HPDE6-E6E7 (cell line): Measurements from ENCODE around the gene CYP26B1.

ENCODE experiments used
- DNase-seq: peaks from one replicate; pipeline ENCODE4 v3.0.0; 2011; ENCODE audit warnings: missing footprints; ENCODE audit errors: extremely low spot score

The CYP26B1 gene, protein sequence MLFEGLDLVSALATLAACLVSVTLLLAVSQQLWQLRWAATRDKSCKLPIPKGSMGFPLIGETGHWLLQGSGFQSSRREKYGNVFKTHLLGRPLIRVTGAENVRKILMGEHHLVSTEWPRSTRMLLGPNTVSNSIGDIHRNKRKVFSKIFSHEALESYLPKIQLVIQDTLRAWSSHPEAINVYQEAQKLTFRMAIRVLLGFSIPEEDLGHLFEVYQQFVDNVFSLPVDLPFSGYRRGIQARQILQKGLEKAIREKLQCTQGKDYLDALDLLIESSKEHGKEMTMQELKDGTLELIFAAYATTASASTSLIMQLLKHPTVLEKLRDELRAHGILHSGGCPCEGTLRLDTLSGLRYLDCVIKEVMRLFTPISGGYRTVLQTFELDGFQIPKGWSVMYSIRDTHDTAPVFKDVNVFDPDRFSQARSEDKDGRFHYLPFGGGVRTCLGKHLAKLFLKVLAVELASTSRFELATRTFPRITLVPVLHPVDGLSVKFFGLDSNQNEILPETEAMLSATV

DNA sequence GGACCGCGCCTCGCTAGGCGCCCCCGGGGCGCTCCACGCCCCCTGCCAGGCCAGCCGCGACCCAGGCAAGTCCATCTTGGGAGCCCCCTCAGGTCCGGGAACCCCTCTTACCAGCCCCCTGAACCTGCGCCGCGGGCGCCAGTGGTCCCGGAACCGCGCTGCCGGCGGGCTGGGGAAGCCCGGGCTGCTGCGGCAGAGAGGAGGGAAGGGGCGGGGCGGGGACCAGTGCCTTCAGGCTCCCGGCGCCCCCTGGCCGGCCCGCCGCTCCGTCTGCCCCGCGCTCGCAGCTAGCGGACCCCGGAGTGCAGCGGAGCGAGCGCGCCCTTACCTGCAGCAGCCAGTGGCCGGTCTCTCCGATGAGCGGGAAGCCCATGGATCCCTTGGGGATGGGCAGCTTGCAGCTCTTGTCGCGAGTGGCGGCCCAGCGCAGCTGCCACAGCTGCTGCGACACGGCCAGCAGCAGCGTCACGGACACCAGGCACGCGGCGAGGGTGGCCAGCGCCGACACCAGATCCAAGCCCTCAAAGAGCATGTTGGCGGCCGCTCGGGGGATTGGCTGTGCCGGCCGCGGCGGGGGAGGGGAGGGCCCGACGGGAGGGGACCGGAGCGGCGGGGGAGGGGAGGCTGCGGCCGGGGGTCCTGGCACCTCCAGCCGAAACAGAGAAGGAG is at the start of gene CYP26B1:
Gene CYP26B1 (minus strand): TSS at position 560 of the 669 bp plus-strand sequence. CDS start 28 bp downstream, at position 532.
- DNase-seq, result no peak

DNA sequence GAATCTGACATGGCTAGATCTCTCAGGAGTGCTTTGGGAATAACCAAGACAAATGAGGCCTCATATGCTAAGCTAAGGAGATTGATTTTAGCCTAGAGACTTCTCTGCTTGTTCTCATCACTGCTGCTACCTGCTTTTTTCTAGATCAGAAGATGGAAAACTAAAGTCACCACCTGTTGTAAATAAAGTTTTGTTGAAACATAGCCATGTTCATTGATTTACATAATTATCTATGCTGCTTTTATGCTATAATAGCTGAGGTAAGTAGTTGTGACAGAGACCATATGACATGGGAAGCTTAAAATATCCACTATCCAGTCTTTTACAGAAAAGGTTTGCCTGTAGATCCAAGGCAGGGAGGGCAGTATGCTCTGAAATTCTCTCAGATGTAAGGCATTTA is 46.1 kb upstream of the CYP26B1 start:
- no peak for DNase-seq

DNA sequence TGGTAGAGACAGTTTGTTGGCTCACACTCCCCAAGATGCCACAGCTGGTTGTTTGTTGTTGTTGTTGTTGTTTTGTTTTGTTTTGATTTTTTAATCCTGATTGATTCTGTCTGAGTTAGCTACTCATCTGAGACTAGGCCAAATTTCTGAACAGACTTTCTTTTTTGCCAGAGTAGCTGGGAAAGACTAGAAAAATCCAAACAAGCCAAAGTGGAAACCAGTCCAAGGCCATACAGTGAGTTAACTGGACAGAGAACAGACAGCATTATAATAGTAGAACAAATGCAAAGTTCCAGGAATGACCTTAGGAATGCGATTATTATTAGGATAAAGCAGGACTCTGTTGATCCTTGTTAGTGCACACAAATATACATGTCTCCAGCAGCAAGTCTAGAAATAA is 43.8 kb upstream of the CYP26B1 start:
- no peak for DNase-seq

DNA sequence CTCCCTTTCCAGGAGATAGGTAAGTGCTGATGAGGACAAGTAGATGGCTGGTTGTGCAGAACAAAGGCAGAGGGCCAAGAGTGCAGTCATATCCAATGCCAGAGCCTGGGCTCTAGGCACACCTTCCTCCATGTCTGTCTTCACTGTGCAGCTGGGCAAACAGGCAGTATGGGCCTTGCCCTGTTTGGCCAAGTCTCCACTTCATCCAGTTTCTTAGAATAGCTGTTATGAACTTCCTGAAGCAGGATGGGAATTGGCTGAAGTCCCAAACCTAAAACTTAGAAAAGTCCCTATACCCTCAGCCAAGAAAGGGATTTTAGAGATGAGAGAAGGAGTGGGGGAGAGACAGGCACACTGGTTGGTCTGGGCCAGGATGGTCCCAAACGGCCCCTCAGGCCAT is 37.5 kb upstream of the CYP26B1 start:
- DNase-seq, result no peak

DNA sequence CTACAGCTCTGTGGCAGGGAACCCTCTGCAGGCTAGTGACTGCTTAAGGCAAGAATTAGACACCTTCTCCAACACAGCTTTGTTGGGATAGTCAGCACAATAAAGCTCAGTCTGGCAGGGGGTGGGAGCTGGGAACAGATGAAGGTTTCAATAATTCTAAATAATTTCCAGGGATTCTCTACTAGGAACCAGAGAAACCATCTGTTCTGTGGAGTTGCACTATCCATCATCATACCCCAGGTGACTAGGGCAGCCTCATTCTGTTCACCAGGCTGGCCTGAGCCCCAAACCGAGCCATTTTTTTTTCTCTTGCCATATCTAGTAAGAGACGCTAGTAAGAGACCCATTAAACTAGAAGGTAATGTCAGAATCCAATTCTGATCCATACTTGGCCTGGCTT is 35.8 kb upstream of the CYP26B1 start:
- DNase-seq, result no peak

DNA sequence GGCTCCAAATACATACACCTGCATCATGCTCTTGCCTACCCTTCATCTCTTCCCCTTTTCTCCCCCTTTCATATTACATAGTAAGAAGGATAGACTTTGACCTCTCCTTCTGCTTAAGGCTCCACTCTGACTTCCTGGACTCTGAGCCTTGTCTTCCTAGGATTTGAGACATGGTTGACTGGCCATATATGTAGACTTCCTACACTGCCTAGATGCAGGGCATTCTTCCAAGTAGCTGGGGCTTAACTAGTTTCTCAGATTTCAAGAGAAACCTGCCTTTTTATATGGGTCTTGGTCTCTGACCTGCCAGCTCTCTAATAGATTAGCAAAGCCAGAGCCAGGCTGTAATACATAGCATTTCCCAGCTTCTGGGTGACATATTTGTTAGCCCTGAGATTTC is 35.4 kb upstream of the CYP26B1 start:
- DNase-seq, result no peak

DNA sequence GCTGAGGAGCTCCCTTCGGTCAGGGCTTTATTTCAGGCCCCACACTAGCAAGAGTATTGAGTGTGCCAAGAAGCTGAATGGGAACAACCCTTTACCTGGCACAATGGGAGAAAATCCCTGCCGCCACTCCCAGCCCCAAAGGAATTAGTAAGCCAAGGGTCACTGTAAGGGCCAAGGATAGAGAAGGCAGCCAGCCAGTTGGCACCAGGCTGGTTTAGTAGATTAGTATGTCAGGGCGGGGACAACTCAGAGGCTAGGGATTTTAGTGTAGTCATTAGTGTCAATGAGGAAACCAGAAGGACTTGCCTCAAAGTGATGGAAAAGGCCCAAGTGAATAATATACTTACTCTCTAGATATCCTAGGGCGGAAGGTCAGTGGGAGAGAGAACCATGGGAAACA is 34.9 kb upstream of the CYP26B1 start:
- DNase-seq, result no peak

DNA sequence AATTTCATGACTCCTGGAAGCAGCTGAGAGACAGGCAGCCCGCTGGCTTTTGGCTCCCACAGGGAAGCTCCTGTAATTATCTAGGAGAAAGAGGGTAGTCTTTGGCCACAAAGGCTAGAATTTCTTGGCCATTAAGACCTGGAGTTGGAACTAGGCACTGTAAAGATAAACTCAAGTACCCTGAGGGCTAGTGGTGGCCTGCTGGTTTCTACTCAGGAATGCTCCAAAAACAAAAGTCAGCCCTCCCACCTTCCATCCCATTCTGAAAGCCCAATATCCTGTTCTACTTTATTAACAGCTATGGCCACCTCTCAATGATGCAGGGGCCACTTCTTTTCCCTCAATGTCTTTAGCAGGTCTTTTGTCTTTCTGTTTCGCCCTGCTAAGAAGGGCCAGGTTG is 34.0 kb upstream of the CYP26B1 start:
- no peak for DNase-seq

DNA sequence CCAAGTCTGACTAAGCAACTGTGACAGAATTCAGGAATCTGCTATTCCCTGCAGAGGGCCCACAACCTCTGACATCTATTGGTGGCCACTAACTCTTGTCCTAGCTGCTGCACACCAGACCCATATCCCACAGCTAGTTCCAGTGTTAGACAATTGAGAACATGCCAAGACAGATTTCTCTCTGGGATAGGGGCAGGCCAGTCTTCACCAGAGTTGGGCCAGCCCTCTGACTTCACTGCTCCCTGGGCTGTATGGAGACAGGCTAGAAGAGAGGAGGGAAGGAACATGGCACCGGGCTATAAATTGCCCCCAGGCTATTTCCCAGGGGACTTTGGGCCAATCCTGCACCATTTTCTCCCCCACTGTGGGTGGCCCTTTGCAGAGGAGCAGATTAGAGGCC is 32.7 kb upstream of the CYP26B1 start:
- no peak for DNase-seq

DNA sequence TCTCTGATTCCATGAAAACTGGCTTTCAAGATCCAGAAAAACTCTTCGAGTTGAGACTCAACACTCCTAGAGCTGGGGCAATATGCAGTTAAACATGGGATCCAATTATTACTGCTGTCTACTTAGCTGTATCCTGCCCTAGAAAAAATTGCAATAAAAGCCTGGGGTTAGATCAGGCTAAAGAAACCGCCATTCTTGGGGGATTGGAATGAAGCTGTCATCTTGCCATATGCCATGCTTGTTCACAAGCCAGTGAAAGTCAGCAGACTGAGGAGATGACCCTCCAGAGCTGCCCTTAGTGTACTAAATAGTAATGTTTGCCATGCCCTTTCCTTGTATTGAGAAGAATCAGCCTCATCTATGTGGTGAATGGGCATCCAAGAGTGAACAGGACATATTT is 30.9 kb upstream of the CYP26B1 start:
- no peak for DNase-seq

DNA sequence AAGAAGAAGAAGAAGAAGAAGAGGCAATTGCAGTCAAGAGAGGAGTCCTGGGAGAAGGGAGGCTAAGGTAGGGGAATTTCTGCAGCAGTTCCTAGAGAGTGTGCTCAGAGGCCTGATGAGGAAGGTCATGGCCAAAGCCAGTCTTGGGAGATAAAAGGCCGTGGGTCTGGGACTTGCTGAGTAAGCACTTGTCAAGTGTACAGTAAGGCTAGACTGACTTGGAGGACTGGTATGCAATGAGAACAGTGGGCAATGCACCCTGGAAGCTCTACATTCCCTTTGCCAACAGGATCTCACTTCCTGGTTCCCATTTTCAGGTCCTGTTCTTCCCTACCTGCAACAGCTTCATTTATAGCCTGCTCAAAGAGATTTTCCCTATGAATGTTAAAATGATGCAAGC is 28.6 kb upstream of the CYP26B1 start:
- DNase-seq, result no peak

DNA sequence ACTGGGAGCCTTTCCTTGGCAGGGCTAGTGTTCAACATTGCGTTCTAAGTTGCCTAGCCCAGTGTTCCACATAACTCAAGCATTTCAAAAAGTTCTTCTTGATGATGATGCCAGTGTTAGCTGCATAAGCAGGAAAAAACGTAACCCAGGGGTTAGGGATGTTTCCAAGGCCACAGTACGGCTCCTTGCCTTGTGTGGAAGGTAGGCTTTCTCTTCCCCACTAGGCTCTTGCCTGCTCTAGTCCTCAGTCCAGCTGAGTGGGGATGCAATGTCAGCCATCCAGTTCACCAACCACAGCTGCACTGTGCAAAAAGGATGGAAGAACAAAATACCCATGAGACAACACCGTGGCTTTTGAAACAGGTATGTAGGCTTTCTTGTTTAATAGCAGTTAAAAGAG is 28.0 kb upstream of the CYP26B1 start:
- DNase-seq, result no peak

DNA sequence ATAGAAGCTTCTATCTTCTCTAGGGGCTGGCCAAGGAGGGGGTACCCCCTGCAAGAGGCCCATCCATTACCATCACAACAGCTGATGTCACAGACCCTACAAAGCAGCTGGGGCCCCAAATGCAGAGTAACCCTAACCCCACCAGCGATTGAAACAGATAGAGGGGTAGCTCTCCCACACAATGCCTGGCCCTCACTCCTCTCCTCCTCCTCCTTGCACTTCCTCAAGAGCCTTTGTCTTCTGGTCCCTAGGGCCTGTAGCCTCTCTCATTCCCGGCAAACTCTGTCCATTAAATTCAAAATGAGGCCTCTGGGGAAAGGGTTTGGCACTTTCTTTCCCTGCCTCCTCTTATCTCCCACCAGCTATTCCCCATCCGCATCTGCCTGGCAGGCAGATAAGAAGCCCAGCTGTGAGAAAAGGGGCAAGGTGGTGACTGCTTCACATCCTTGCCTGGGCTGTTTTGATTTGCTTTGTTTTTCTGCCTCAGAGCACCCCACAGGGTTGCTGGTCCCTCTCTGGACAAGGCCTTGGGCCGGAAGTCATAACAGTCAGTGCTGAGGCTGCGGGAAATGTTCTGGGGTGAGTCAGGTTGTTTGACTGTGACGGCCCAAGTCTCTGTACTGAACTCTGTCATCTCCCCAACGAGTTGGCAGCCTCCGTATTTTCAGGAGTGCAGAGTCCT is 26.1 kb upstream of the CYP26B1 start:
- no peak for DNase-seq

DNA sequence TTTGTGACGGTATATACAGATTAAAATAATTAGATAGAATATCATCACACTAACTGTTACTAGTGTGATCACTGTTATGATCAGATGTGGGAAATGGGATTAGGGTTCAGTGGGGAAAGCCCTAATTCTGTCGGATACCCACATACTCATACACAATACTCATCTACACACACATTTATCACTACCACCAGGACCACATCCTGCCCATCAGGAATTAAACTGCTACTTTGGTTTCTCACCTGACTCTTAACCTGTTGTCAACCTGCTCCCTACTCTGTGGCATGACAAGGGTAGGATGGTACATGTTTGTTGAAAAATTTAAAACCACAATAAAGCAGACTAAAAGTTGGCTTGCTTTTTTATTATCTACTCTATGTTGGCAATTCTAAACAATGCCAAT is 24.8 kb upstream of the CYP26B1 start:
- no peak for DNase-seq

DNA sequence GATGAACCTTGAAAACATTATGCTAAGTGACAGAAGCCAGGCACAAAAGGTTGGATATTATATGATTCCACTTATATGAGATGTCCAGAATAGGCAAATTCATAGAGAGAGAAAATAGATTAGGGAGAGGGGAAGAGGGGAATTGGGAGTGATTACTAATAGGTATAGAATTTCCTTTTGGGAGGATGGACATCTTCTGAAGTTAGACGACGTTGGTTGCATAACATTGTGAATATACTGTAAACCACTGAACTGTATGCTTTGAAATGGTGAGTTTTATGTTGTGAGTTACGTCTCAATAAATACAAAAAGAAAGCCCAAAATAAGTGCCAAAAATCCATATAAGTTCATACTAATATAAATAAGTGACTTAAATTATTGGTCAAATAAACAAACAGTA is 18.6 kb upstream of the CYP26B1 start:
- DNase-seq, result no peak

DNA sequence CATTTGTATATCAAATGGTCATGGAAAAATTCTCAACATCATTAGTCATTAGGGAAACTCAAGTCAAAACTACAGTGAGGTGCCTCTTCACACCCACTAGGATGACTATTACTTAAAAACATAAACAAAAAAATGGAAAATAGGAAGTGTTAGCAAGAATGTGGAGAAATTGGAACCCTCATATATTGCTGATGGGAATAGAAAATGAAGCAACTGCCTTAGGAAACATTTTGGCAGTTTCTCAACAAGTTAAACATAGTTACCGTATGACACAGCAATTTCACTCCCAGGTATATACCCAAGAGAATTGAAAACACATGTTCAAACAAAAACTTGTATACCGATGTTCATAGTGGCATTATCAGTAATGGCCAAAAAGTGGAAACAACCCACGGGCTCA is 18.1 kb upstream of the CYP26B1 start:
- DNase-seq, result no peak

DNA sequence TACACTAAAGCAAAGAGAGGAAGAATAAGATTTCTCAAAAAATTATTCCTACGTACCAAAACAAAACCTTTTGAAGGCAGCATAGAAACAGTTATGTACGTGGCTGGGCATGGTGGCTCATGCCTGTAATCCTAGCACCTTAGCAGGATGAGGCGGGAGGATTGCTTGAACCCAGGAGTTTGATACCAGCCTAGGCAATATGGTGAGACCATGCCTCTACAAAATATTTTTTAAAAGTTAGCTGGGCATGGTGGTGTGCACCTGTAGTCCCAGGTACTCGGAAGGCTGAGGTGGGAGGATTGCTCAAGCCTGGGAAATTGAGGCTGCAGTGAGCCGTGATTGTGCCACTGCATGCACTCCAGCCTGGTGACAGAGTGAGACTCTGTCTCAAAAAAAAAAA is 14.9 kb upstream of the CYP26B1 start:
- no peak for DNase-seq

DNA sequence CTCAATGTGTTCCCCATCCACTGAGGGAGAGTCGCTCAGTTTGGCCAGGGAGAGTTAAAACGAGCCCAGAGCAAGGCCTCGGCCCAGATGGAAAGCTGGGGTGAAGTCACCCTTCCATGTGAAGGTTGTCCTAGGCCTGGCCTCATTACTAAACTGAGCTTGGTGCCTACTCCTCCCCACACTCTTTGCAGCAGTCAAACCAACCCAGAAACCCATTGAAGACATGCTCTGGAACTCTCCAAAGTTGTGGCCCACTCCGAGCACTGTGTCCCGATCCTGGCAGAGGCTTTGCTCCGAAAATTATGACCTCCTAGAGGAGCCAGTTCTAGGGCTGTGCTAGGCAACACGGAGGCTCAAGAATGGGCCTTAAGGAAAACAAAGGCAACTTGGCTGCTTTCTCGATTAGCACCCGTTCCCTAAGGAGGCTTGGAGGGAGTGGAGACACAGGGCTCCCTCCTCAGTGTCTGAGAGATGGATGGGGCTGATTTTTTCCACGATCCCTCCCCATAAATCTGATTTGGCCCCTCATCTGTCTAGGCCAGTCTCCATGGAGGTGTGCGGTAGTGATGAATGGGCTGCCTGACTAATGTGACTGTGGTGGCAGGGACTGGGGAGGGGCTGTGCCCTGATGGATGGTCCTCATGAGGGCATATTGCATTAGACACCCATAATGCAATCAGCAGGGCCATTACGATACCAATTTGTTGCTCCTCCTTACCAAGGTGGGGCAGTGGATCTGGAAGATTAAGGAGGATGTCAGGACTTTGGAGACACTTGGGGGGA is 11.7 kb upstream of the CYP26B1 start:
- no peak for DNase-seq

DNA sequence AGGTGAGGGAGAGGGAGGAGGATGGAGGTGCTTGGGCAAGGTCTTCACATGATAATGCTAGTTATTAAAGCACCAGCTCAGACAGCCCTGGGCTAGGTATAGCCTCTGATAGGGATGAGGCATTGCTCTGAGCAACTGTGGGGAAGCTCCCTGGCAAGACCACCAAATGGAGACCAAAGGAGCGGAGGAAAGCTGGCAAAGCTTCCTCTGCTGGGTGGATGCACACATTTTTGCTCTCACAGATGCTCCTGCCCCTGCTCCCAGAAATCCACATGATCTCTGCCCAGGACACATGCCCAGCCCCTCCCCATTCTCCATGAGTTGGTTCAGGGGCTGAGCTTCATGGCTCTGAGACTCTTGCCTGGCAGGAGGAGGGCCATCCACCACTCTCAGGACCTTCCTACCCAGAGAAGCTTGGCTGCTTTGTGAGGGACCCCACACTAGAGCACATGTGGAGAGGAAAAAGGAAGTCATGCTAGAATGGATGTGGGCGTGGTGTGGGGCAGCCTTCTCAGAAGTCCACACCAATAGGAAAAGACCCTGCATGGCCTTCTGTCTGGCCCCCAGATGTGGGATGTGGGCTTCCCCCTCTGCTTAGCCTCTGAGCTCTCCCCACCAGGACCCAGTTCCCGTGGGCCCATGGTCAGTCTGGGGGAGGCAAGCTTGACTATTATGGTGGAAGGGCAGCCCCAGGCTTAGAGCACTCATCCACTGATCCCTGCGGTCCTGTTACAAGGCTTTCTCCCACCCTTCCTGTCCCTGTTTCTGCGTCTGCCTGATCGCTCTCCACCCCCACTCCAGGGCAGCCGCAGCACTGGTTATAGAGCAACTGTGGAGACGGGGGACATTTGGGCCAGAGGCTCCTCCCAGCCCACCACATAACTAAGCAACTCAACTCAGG is 10.5 kb upstream of the CYP26B1 start:
- DNase-seq, result no peak

DNA sequence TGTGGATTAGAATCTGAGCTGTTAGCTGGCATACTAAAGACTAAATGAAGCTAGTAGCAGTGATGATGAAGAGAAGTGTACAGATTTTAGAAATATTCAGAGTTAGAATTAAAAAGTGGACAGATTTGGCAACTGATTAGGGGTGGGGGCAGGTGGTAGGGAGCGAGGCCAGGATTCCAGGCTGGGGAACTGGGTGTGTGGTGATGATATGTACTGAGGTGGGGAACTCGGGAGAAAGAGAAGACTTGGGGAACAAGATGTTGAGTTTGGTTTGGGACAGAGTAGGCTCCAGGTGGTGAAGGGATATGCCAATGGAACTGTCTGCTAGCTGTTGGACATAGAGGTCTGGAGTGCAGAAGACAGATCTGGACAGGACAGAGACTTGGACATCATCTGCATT is 9.2 kb upstream of the CYP26B1 start:
- no peak for DNase-seq

DNA sequence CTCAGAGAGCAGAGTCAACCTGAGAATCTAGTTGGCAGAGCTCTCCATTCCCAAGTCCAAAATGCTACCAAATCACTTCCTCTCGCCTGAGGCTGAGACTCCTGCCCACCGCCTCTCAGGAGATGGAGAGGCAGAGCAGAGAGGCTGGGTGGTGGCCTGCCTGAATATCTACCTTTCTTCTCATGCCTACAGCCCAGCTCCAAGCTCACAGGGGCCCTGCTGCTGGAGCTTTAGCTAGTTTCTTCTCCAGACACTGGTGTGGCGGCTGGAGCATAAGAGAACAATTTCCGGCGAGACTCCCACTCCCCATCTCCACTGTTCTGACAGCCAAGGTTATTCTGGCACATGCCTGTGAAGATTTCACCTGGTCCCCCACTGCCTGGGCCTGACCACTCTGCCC is 8.1 kb upstream of the CYP26B1 start:
- DNase-seq, result no peak
